ENCODE results near the gene IQSEC3. TPM values are rescaled to one million over a fixed set of nuclear protein-coding genes. Genes with fewer than 3 reads are reported as not detected.

IQSEC3 gene
- total and polyA plus RNA-seq, 2 of the 13 experiments (the other 11 are each of a cell fraction or from before 2014, with no cell fraction given) = not detected

DNA sequence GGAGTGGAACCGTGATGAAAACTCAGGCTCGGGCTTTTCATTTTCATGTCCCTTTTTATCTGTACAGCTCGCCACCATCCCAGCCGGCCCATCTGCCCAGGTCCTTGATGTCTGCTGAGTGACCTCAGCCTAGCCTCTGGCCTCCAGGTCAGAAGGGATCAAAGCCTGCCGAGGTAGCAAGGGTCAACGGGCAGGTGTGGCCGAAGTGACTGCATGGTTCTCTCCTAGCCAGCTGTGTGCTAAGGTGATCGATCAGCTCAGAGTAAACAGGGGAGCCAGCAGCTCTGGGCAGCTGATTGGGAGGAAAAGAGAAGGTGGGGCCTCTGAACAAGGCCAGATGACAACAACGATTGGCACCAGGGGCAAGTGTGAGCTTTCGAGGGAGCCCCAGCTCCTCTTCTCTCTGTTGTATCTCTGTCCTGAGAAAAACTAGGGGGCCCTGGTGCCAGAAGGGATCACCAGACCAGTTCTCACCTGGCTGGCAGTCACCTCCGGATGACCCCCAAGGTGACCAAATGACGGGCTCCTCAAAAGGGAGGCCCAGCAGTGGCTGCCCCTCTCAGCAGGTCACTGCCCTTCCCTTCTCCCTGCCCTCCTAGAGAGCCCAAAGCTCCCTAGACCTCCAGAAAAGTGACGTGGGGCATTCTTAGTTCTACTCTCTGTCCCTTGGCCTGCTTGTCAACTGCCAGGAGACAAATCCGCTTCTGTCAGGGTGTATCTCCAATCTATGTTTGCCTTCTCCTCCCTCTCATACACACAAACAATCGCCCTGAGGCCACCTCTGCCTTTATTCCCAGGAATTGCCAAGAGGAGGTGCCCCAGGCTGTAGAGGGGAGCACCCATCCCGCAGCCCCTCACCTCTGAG lies 143.9 kb downstream of the IQSEC3 start (continued):
- TF ChIP-seq, protein P1, sequence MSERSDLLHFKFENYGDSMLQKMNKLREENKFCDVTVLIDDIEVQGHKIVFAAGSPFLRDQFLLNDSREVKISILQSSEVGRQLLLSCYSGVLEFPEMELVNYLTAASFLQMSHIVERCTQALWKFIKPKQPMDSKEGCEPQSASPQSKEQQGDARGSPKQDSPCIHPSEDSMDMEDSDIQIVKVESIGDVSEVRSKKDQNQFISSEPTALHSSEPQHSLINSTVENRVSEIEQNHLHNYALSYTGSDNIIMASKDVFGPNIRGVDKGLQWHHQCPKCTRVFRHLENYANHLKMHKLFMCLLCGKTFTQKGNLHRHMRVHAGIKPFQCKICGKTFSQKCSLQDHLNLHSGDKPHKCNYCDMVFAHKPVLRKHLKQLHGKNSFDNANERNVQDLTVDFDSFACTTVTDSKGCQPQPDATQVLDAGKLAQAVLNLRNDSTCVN (CRISPR knock-in tag; IDR thresholded peaks at IDR 0.05; ENCODE audit: borderline replicate concordance) = peak; percentile 94
- TF ChIP-seq HNRNPK (IDR thresholded peaks at IDR 0.05; ENCODE audit: low read depth, low read length, poor library complexity, severe bottlenecking) (no peak), GZF1 (CRISPR knock-in tag; IDR thresholded peaks at IDR 0.05) (peak; percentile 60; the same call in 1 of the 2 replicates), CBFB (CRISPR knock-in tag; IDR thresholded peaks at IDR 0.05) (peak; percentile 98), PTBP1 (IDR thresholded peaks at IDR 0.05; ENCODE audit: low read depth, low read length, poor library complexity, severe bottlenecking) (no peak), KLF15 (CRISPR knock-in tag; IDR thresholded peaks at IDR 0.05; ENCODE audit: borderline replicate concordance) (peak; percentile 88; the same call in 1 of the 2 replicates), ZNF33A (CRISPR knock-in tag; IDR thresholded peaks at IDR 0.05; ENCODE audit: borderline replicate concordance) (no peak), ZNF788 (CRISPR knock-in tag; IDR thresholded peaks at IDR 0.05; ENCODE audit: borderline replicate concordance) (peak; percentile 98), NR2F1 (CRISPR knock-in tag; IDR thresholded peaks at IDR 0.05) (peak; percentile 100), ZNF672 (CRISPR knock-in tag; IDR thresholded peaks at IDR 0.05) (no peak), ZNF619 (CRISPR knock-in tag; IDR thresholded peaks at IDR 0.05) (no peak; the same call in 1 of the 2 replicates), MBNL3 (CRISPR knock-in tag; conservative IDR thresholded peaks at IDR 0.05) (no peak), ZC3H4 (CRISPR knock-in tag; IDR thresholded peaks at IDR 0.05; ENCODE audit: borderline replicate concordance) (no peak), BORCS8-MEF2B (CRISPR knock-in tag; IDR thresholded peaks at IDR 0.05) (peak; percentile 96), ZC3H13 (CRISPR knock-in tag; IDR thresholded peaks at IDR 0.05) (no peak), NPAS2 (CRISPR knock-in tag; IDR thresholded peaks at IDR 0.05; ENCODE audit: borderline replicate concordance) (no peak), TP53 (CRISPR knock-in tag; conservative IDR thresholded peaks at IDR 0.05) (no peak), PHB2 (IDR thresholded peaks at IDR 0.05; ENCODE audit: partially characterized antibody) (no peak), ZNF143 (CRISPR knock-in tag; IDR thresholded peaks at IDR 0.05) (no peak)
- TF ChIP-seq, protein P2, sequence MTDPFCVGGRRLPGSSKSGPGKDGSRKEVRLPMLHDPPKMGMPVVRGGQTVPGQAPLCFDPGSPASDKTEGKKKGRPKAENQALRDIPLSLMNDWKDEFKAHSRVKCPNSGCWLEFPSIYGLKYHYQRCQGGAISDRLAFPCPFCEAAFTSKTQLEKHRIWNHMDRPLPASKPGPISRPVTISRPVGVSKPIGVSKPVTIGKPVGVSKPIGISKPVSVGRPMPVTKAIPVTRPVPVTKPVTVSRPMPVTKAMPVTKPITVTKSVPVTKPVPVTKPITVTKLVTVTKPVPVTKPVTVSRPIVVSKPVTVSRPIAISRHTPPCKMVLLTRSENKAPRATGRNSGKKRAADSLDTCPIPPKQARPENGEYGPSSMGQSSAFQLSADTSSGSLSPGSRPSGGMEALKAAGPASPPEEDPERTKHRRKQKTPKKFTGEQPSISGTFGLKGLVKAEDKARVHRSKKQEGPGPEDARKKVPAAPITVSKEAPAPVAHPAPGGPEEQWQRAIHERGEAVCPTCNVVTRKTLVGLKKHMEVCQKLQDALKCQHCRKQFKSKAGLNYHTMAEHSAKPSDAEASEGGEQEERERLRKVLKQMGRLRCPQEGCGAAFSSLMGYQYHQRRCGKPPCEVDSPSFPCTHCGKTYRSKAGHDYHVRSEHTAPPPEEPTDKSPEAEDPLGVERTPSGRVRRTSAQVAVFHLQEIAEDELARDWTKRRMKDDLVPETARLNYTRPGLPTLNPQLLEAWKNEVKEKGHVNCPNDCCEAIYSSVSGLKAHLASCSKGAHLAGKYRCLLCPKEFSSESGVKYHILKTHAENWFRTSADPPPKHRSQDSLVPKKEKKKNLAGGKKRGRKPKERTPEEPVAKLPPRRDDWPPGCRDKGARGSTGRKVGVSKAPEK (CRISPR knock-in tag; IDR thresholded peaks at IDR 0.05; ENCODE audit: borderline replicate concordance) = peak; percentile 80; the same call in 1 of the 2 replicates
- TF ChIP-seq, protein P3, sequence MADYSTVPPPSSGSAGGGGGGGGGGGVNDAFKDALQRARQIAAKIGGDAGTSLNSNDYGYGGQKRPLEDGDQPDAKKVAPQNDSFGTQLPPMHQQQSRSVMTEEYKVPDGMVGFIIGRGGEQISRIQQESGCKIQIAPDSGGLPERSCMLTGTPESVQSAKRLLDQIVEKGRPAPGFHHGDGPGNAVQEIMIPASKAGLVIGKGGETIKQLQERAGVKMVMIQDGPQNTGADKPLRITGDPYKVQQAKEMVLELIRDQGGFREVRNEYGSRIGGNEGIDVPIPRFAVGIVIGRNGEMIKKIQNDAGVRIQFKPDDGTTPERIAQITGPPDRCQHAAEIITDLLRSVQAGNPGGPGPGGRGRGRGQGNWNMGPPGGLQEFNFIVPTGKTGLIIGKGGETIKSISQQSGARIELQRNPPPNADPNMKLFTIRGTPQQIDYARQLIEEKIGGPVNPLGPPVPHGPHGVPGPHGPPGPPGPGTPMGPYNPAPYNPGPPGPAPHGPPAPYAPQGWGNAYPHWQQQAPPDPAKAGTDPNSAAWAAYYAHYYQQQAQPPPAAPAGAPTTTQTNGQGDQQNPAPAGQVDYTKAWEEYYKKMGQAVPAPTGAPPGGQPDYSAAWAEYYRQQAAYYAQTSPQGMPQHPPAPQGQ (CRISPR knock-in tag; IDR thresholded peaks at IDR 0.05; ENCODE audit: borderline replicate concordance) = peak; percentile 98; the same call in 1 of the 2 replicates
